Keratinocyte (primary cell): Measurements from ENCODE around the gene SHCBP1.

ENCODE experiments used
- CTCF ChIP-seq, 3 experiments: IDR thresholded peaks in 1 of 3; conservative IDR thresholded peaks in 1 of 3; optimal IDR thresholded peaks in 1 of 3; 2 replicates in 2 of 3; 3 replicates in 1 of 3; pipeline versions ENCODE3 to v1.5.1; 2011; ENCODE audit warnings: low read length in 3 of 3, mild to moderate bottlenecking in 3 of 3, moderate library complexity in 2 of 3, control low read depth in 1 of 3, inconsistent platforms in 1 of 3; ENCODE audit not compliant: insufficient read depth in 2 of 3; ENCODE audit errors: extremely low read depth in 1 of 3
- EZH2 ChIP-seq: IDR thresholded peaks from one replicate; pipeline ENCODE4 v1.6.1; 2012; ENCODE audit warnings: inconsistent platforms, mild to moderate bottlenecking, low read length, moderate library complexity

DNA sequence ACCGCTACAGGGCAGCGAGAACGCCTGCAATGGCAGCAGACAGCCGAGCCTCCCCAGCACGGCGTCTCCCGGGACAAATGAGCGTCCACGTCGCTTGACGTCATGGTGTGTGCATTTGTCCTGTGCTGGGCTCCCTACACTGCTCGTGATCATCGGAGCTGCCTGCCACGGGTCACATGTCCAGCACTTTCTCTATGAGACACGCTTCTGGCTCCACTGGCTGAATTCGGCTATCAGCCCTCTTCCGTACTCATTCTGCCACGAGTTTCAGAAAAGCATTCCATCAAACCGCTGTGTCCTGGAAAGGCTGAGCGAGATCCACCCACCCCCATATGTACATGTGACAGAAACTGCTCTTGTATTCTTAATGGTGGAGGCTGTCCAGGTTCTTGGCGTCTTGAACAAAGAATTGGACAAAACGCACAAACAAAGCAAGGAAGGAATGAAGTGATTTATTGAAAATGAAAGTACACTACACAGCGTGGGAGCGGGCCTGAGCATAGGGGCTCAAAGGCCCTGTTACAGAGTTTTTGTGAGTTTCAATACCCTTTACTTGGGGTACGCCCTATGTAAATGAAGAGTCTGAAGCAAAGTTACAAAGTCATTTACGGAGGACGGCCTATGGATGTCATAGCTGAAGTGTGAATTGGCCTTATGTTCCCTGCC, 28.5 kb upstream of the SHCBP1 start:
- TF ChIP-seq EZH2 (no peak), CTCF (optimal IDR thresholded peaks at IDR 0.05 in 1 of 3, IDR thresholded peaks at IDR 0.05 in 1 of 3, conservative IDR thresholded peaks at IDR 0.05 in 1 of 3; ENCODE audit: extremely low read depth in 1 of 3, insufficient read depth in 2 of 3, low read length in 3 of 3) (no peak)
